HG03135 (cell line): ENCODE measurements around the gene PRRX2.
"Not testable (repeated sequence)": the region's sequence is repeated elsewhere in the genome, so short reads cannot be mapped to it uniquely, and the experiment has no call there.

Experiments
- ATAC-seq: cut with Tn5 transposase; IDR thresholded peaks from one replicate; pipeline ENCODE4 v1.9.1; 2021; ENCODE audit warnings: mild to moderate bottlenecking, moderate library complexity; ENCODE audit not compliant: unreplicated experiment

The PRRX2 gene

GRCh38 chr9:129635099-129636065 is 30.1 kb upstream of the PRRX2 start:
- ATAC-seq: no peak

GRCh38 chr9:129636343-129636742 is 29.1 kb upstream of the PRRX2 start:
- ATAC-seq: not testable (repeated sequence)

- no peak for ATAC-seq
These were observed 28.3 kb upstream of the PRRX2 start for GRCh38 chr9:129637102-129637501.

- ATAC-seq: no peak
These were observed 27.6 kb upstream of the PRRX2 start for GRCh38 chr9:129637673-129638439.

- ATAC-seq: no peak
These were observed 26.3 kb upstream of the PRRX2 start for GRCh38 chr9:129639034-129639630.

GRCh38 chr9:129639756-129640085 is 25.7 kb upstream of the PRRX2 start:
- no peak for ATAC-seq

- no peak for ATAC-seq
These were observed 25.2 kb upstream of the PRRX2 start for GRCh38 chr9:129640086-129640870.

GRCh38 chr9:129640871-129641749 is 24.3 kb upstream of the PRRX2 start:
- peak; percentile 16 for ATAC-seq

- peak; percentile 82 for ATAC-seq
These were observed 23.5 kb upstream of the PRRX2 start, which contains the start of gene ASB6 for GRCh38 chr9:129641750-129642585. ASB6 (minus strand) TSS chr9:129642151; CDS start chr9:129641999, 152 bp downstream.

GRCh38 chr9:129643706-129644105 is 21.7 kb upstream of the PRRX2 start:
- no peak for ATAC-seq

GRCh38 chr9:129644365-129644764 is 21.1 kb upstream of the PRRX2 start:
- no peak for ATAC-seq

- no peak for ATAC-seq
These were observed 20.5 kb upstream of the PRRX2 start for GRCh38 chr9:129644902-129645301.

- no peak for ATAC-seq
These were observed 19.2 kb upstream of the PRRX2 start for GRCh38 chr9:129646252-129646651.

- no peak for ATAC-seq
These were observed 18.8 kb upstream of the PRRX2 start for GRCh38 chr9:129646654-129647053.

- ATAC-seq: no peak
These were observed 17.8 kb upstream of the PRRX2 start for GRCh38 chr9:129647635-129648034.

- no peak for ATAC-seq
These were observed 17.2 kb upstream of the PRRX2 start for GRCh38 chr9:129648092-129648763.

GRCh38 chr9:129648764-129649115 is 16.7 kb upstream of the PRRX2 start:
- no peak for ATAC-seq
